ENCODE measurements around the gene TMEM198. TPM values are rescaled to one million over a fixed set of nuclear protein-coding genes. Genes with fewer than 3 reads are reported as not detected.

The TMEM198 gene
- total and polyA plus RNA-seq, 9 of the 15 experiments (the other 6 are each of a cell fraction or from before 2014, with no cell fraction given): 0.03 to 3.8 (median 1.0) TPM

DNA sequence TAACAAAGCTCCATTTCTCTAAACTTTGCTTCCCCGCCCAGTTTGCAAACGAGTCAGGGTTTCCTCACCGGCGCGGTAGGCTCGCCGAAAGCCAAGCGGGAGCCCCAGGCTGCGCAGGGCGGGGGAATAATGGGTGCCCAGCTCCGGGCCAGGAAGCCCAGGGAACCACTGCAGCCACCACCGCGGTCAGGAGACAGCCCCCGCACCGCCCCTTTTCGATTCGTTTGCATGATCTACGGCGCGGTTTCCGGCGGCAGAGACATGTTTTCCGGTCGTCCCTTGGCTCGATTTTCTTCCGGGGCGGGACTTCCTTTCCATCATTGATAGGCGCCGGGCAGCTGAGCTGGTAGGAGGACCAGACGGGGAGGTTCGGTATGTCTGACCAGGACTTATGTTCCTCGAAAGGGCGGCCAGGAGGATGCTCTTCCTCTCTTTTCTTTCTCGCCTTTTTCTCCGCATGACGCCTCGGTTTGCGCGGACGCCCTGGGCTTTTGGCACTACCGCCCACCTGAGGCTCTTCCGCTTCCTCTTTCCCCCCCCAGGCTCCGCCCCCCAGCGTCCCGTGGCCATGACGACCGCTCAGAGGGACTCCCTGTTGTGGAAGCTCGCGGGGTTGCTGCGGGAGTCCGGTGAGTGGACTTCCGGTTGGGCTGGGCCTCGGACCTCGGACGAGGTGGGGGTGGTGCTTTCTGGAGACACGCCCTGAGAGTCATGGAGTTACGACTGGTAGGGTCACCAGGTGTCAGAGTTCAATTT lies 53.9 kb downstream of the TMEM198 start, which contains the start of gene STK11IP (continued):
- TF ChIP-seq, protein P1, sequence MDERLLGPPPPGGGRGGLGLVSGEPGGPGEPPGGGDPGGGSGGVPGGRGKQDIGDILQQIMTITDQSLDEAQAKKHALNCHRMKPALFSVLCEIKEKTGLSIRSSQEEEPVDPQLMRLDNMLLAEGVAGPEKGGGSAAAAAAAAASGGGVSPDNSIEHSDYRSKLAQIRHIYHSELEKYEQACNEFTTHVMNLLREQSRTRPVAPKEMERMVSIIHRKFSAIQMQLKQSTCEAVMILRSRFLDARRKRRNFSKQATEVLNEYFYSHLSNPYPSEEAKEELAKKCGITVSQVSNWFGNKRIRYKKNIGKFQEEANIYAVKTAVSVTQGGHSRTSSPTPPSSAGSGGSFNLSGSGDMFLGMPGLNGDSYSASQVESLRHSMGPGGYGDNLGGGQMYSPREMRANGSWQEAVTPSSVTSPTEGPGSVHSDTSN (CRISPR knock-in tag; IDR thresholded peaks at IDR 0.05; ENCODE audit: low read depth): no peak
- TF ChIP-seq, protein P1 (tag; conservative IDR thresholded peaks at IDR 0.05; ENCODE audit: low read depth): peak; percentile 66
- TF ChIP-seq PPARD (CRISPR knock-in tag; IDR thresholded peaks at IDR 0.05) (no peak), NCOR1 (IDR thresholded peaks at IDR 0.05) (no peak), KDM5B (IDR thresholded peaks at IDR 0.05; ENCODE audit: insufficient replicate concordance, low read depth, low read length) (peak; percentile 53), SMAD1 (IDR thresholded peaks at IDR 0.05; ENCODE audit: low read depth, low read length, partially characterized antibody) (peak; percentile 50), SMAD2 (IDR thresholded peaks at IDR 0.05; ENCODE audit: low read depth, low read length) (no peak), ZBTB8A (IDR thresholded peaks at IDR 0.05; ENCODE audit: partially characterized antibody) (no peak), HMG20B (CRISPR knock-in tag; IDR thresholded peaks at IDR 0.05) (no peak), C11orf30 (IDR thresholded peaks at IDR 0.05; ENCODE audit: low read depth) (peak; percentile 93), XRCC4 (IDR thresholded peaks at IDR 0.05; ENCODE audit: extremely low read depth, insufficient read depth, insufficient read length) (no peak), FOXK2 (conservative IDR thresholded peaks at IDR 0.05 in 1 of 2, IDR thresholded peaks at IDR 0.05 in 1 of 2; ENCODE audit: low read depth in 2 of 2) (peak; percentile 93 to 95), ZNF239 (CRISPR knock-in tag; IDR thresholded peaks at IDR 0.05) (no peak)
- TF ChIP-seq, protein P2, sequence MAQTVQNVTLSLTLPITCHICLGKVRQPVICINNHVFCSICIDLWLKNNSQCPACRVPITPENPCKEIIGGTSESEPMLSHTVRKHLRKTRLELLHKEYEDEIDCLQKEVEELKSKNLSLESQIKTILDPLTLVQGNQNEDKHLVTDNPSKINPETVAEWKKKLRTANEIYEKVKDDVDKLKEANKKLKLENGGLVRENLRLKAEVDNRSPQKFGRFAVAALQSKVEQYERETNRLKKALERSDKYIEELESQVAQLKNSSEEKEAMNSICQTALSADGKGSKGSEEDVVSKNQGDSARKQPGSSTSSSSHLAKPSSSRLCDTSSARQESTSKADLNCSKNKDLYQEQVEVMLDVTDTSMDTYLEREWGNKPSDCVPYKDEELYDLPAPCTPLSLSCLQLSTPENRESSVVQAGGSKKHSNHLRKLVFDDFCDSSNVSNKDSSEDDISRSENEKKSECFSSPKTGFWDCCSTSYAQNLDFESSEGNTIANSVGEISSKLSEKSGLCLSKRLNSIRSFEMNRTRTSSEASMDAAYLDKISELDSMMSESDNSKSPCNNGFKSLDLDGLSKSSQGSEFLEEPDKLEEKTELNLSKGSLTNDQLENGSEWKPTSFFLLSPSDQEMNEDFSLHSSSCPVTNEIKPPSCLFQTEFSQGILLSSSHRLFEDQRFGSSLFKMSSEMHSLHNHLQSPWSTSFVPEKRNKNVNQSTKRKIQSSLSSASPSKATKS (CRISPR knock-in tag; IDR thresholded peaks at IDR 0.05): no peak
- TF ChIP-seq, protein P3, sequence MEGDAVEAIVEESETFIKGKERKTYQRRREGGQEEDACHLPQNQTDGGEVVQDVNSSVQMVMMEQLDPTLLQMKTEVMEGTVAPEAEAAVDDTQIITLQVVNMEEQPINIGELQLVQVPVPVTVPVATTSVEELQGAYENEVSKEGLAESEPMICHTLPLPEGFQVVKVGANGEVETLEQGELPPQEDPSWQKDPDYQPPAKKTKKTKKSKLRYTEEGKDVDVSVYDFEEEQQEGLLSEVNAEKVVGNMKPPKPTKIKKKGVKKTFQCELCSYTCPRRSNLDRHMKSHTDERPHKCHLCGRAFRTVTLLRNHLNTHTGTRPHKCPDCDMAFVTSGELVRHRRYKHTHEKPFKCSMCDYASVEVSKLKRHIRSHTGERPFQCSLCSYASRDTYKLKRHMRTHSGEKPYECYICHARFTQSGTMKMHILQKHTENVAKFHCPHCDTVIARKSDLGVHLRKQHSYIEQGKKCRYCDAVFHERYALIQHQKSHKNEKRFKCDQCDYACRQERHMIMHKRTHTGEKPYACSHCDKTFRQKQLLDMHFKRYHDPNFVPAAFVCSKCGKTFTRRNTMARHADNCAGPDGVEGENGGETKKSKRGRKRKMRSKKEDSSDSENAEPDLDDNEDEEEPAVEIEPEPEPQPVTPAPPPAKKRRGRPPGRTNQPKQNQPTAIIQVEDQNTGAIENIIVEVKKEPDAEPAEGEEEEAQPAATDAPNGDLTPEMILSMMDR (IDR thresholded peaks at IDR 0.05 in 2 of 3, conservative IDR thresholded peaks at IDR 0.05 in 1 of 3; ENCODE audit: insufficient read depth in 2 of 3, low read depth in 1 of 3, low read length in 3 of 3): 0 out of 6 replicates have a peak, but pooled peaks of 1 of the 3 experiments have one; percentile 3
- TF ChIP-seq, protein P4, sequence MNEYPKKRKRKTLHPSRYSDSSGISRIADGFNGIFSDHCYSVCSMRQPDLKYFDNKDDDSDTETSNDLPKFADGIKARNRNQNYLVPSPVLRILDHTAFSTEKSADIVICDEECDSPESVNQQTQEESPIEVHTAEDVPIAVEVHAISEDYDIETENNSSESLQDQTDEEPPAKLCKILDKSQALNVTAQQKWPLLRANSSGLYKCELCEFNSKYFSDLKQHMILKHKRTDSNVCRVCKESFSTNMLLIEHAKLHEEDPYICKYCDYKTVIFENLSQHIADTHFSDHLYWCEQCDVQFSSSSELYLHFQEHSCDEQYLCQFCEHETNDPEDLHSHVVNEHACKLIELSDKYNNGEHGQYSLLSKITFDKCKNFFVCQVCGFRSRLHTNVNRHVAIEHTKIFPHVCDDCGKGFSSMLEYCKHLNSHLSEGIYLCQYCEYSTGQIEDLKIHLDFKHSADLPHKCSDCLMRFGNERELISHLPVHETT (CRISPR knock-in tag; conservative IDR thresholded peaks at IDR 0.05 in 1 of 2, IDR thresholded peaks at IDR 0.05 in 1 of 2): peak in 1 of 2 experiments; percentile 47; a peak in 1 of 4 replicates
- TF ChIP-seq, protein P5, sequence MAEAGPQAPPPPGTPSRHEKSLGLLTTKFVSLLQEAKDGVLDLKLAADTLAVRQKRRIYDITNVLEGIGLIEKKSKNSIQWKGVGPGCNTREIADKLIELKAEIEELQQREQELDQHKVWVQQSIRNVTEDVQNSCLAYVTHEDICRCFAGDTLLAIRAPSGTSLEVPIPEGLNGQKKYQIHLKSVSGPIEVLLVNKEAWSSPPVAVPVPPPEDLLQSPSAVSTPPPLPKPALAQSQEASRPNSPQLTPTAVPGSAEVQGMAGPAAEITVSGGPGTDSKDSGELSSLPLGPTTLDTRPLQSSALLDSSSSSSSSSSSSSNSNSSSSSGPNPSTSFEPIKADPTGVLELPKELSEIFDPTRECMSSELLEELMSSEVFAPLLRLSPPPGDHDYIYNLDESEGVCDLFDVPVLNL (CRISPR knock-in tag; IDR thresholded peaks at IDR 0.05; ENCODE audit: low read depth): no peak

Measured in K562 (cell line).